NCI-H2171 (cell line): ENCODE results near the gene FNIP2.
"Not testable (repeated sequence)": the region's sequence is repeated elsewhere in the genome, so short reads cannot be mapped to it uniquely, and the experiment has no call there.

ENCODE experiments used
- DNase-seq: peaks from one replicate; lab custom pipeline; 2025; lab: John Stamatoyannopoulos, UW

Gene FNIP2

GRCh38 chr4:158870626-158871334, 102.0 kb downstream of the FNIP2 start:
- DNase-seq: peak; percentile 33

GRCh38 chr4:158871335-158871724, 102.5 kb downstream of the FNIP2 start:
- DNase-seq: no peak

GRCh38 chr4:158873795-158874401, 105.1 kb downstream of the FNIP2 start:
- no peak for DNase-seq

- DNase-seq: no peak
Measured at GRCh38 chr4:158875026-158875425, 106.2 kb downstream of the FNIP2 start.

GRCh38 chr4:158875455-158875854, 106.6 kb downstream of the FNIP2 start:
- no peak for DNase-seq

- DNase-seq: no peak
Measured at GRCh38 chr4:158877069-158877468, 108.2 kb downstream of the FNIP2 start.

GRCh38 chr4:158882142-158882541, 113.3 kb downstream of the FNIP2 start:
- not testable (repeated sequence) for DNase-seq

GRCh38 chr4:158884280-158884679, 115.5 kb downstream of the FNIP2 start:
- DNase-seq: no peak

GRCh38 chr4:158885564-158885963, 116.7 kb downstream of the FNIP2 start:
- no peak for DNase-seq

- no peak for DNase-seq
Measured at GRCh38 chr4:158890294-158890693, 121.5 kb downstream of the FNIP2 start.

- DNase-seq: no peak
Measured at GRCh38 chr4:158891256-158891655, 122.4 kb downstream of the FNIP2 start.

GRCh38 chr4:158894826-158895225, 126.0 kb downstream of the FNIP2 start:
- DNase-seq: no peak

- DNase-seq: no peak
Measured at GRCh38 chr4:158895797-158896576, 127.2 kb downstream of the FNIP2 start.

- DNase-seq: not testable (repeated sequence)
Measured at GRCh38 chr4:158896577-158897238, 127.9 kb downstream of the FNIP2 start.

GRCh38 chr4:158900408-158900807, 131.6 kb downstream of the FNIP2 start:
- DNase-seq: not testable (repeated sequence)

- DNase-seq: not testable (repeated sequence)
Measured at GRCh38 chr4:158902280-158903078, 133.7 kb downstream of the FNIP2 start.

- DNase-seq: no peak
Measured at GRCh38 chr4:158903079-158903456, 134.2 kb downstream of the FNIP2 start.

- no peak for DNase-seq
Measured at GRCh38 chr4:158903472-158904043, 134.7 kb downstream of the FNIP2 start.

- no peak for DNase-seq
Measured at GRCh38 chr4:158904815-158905214, 136.0 kb downstream of the FNIP2 start.

- no peak for DNase-seq
Measured at GRCh38 chr4:158906073-158906472, 137.2 kb downstream of the FNIP2 start.

- DNase-seq: no peak
Measured at GRCh38 chr4:158912390-158912789, 143.6 kb downstream of the FNIP2 start.
